Neural progenitor cell (in vitro differentiated cells): Measurements from ENCODE around the gene OPRL1.

Experiments
- EZH2 ChIP-seq: fragments of 200-600 bp; sonication (generic); IDR thresholded peaks from 2 replicates; pipeline ENCODE4 v1.6.1; 2017; ENCODE audit warnings: antibody characterized with exemption, mild to moderate bottlenecking, moderate library complexity
- EZH2phosphoT487 ChIP-seq: fragments of 200-600 bp; sonication (generic); IDR thresholded peaks from 2 replicates; pipeline ENCODE4 v1.6.1; 2017; ENCODE audit warnings: antibody characterized with exemption
- TF ChIP-seq, protein P1 (sequence below): fragments of 200-600 bp; sonication (generic); IDR thresholded peaks from 2 replicates; pipeline ENCODE4 v1.5.1; 2017; ENCODE audit warnings: antibody characterized with exemption, mild to moderate bottlenecking

- TF ChIP-seq EZH2phosphoT487 (no peak), EZH2 (no peak)
- TF ChIP-seq, protein P1, sequence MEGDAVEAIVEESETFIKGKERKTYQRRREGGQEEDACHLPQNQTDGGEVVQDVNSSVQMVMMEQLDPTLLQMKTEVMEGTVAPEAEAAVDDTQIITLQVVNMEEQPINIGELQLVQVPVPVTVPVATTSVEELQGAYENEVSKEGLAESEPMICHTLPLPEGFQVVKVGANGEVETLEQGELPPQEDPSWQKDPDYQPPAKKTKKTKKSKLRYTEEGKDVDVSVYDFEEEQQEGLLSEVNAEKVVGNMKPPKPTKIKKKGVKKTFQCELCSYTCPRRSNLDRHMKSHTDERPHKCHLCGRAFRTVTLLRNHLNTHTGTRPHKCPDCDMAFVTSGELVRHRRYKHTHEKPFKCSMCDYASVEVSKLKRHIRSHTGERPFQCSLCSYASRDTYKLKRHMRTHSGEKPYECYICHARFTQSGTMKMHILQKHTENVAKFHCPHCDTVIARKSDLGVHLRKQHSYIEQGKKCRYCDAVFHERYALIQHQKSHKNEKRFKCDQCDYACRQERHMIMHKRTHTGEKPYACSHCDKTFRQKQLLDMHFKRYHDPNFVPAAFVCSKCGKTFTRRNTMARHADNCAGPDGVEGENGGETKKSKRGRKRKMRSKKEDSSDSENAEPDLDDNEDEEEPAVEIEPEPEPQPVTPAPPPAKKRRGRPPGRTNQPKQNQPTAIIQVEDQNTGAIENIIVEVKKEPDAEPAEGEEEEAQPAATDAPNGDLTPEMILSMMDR: no peak
Measured at GRCh38 chr20:64105846-64106434, 26.1 kb downstream of the OPRL1 start.
